H9 (cell line): Measurements from ENCODE around the gene PUM1. TPM values are rescaled to one million over a fixed set of nuclear protein-coding genes. Genes with fewer than 3 reads are reported as not detected.

ENCODE experiments used
- DNase-seq: peaks from one replicate; pipeline ENCODE4 v3.0.0-alpha.2; 2017
- H2AFZ ChIP-seq: one replicate; pipeline ENCODE4 v1.6.1; 2013; ENCODE audit warnings: mild to moderate bottlenecking, low read length, control low read depth, moderate library complexity
- H2AK5ac ChIP-seq: 2 replicates; pipeline ENCODE4 v1.6.1; 2013; ENCODE audit warnings: low read length, control low read depth, mixed read lengths; ENCODE audit not compliant: insufficient read length
- H2BK120ac ChIP-seq: one replicate; pipeline ENCODE4 v1.6.1; 2013; ENCODE audit warnings: low read depth, mild to moderate bottlenecking, low read length, control low read depth, inconsistent platforms; ENCODE audit not compliant: poor library complexity, severe bottlenecking
- H2BK12ac ChIP-seq: 2 replicates; pipeline ENCODE4 v1.6.1; 2013; ENCODE audit warnings: low read length, control low read depth, mixed read lengths, low read depth; ENCODE audit not compliant: insufficient read length
- H2BK15ac ChIP-seq: 2 replicates; pipeline ENCODE4 v1.6.1; 2013; ENCODE audit warnings: low read depth, low read length, control low read depth
- H2BK20ac ChIP-seq: one replicate; pipeline ENCODE4 v1.6.1; 2013; ENCODE audit warnings: low read depth, mild to moderate bottlenecking, low read length, control low read depth, inconsistent platforms; ENCODE audit not compliant: poor library complexity, severe bottlenecking
- H2BK5ac ChIP-seq: 2 replicates; pipeline ENCODE4 v1.6.1; 2013; ENCODE audit warnings: low read length, control low read depth, mixed read lengths; ENCODE audit not compliant: insufficient read length
- H3K14ac ChIP-seq: 2 replicates; pipeline ENCODE4 v1.6.1; 2013; ENCODE audit warnings: low read length, control low read depth; ENCODE audit not compliant: insufficient read depth
- H3K18ac ChIP-seq: 2 replicates; pipeline ENCODE4 v1.6.1; 2013; ENCODE audit warnings: low read depth, mild to moderate bottlenecking, mixed read lengths, low read length, control low read depth; ENCODE audit not compliant: insufficient read length
- H3K23ac ChIP-seq: 2 replicates; pipeline ENCODE4 v1.6.1; 2013; ENCODE audit warnings: low read length, control low read depth, mixed read lengths, low read depth; ENCODE audit not compliant: insufficient read length
- H3K23me2 ChIP-seq: 2 replicates; pipeline ENCODE4 v1.6.1; 2013; ENCODE audit warnings: low read depth, mild to moderate bottlenecking, mixed read lengths, low read length, control low read depth; ENCODE audit not compliant: insufficient read length, poor library complexity, severe bottlenecking
- H3K27ac ChIP-seq: 2 replicates; pipeline ENCODE4 v1.5.1; 2013; ENCODE audit warnings: low read length, control low read depth, mixed read lengths, low read depth; ENCODE audit not compliant: insufficient read length
- H3K27me3 ChIP-seq: 2 replicates; pipeline ENCODE4 v1.6.1; 2013; ENCODE audit warnings: low read length, control low read depth, inconsistent platforms; ENCODE audit not compliant: insufficient read depth
- H3K4ac ChIP-seq: 2 replicates; pipeline ENCODE4 v1.6.1; 2013; ENCODE audit warnings: low read depth, mild to moderate bottlenecking, control low read depth, inconsistent platforms, low read length, moderate library complexity
- H3K4me1 ChIP-seq: 2 replicates; pipeline ENCODE4 v1.6.1; 2013; ENCODE audit warnings: low read length, control low read depth, inconsistent platforms; ENCODE audit not compliant: insufficient read depth
- H3K4me2 ChIP-seq: 2 replicates; pipeline ENCODE4 v1.6.1; 2013; ENCODE audit warnings: low read length, control low read depth, mixed read lengths; ENCODE audit not compliant: insufficient read length, insufficient read depth
- H3K56ac ChIP-seq: 2 replicates; pipeline ENCODE4 v1.6.1; 2013; ENCODE audit warnings: low read depth, mild to moderate bottlenecking, mixed read lengths, low read length, control low read depth; ENCODE audit not compliant: insufficient read length
- H3K79me1 ChIP-seq: 2 replicates; pipeline ENCODE4 v1.6.1; 2013; ENCODE audit warnings: low read depth, mild to moderate bottlenecking, moderate library complexity, low read length, control low read depth, inconsistent platforms; ENCODE audit not compliant: insufficient read depth, poor library complexity, severe bottlenecking
- H3K79me2 ChIP-seq: 2 replicates; pipeline ENCODE4 v1.6.1; 2013; ENCODE audit warnings: low read length, control low read depth, inconsistent platforms; ENCODE audit not compliant: insufficient read depth
- H3K9ac ChIP-seq: 2 replicates; pipeline ENCODE4 v1.6.1; 2013; ENCODE audit warnings: low read length, control low read depth, mixed read lengths; ENCODE audit not compliant: insufficient read length; ENCODE audit errors: extremely low read depth
- H3K9me3 ChIP-seq: one replicate; pipeline ENCODE4 v1.6.1; 2013; ENCODE audit warnings: low read depth, low read length, inconsistent platforms; ENCODE audit not compliant: control insufficient read depth
- H3T11ph ChIP-seq: one replicate; pipeline ENCODE4 v1.6.1; 2013; ENCODE audit warnings: mild to moderate bottlenecking, low read length, control low read depth, inconsistent platforms
- H4K20me1 ChIP-seq: one replicate; pipeline ENCODE4 v1.6.1; 2013; ENCODE audit not compliant: control insufficient read depth, insufficient read length, insufficient read depth
- H4K5ac ChIP-seq: 2 replicates; pipeline ENCODE4 v1.6.1; 2013; ENCODE audit warnings: low read depth, mild to moderate bottlenecking, mixed read lengths, low read length, control low read depth; ENCODE audit not compliant: insufficient read length
- H4K8ac ChIP-seq: replicated peaks from 2 replicates; pipeline ENCODE4 v1.6.1; 2013; ENCODE audit warnings: low read length, control low read depth, mixed read lengths, low read depth; ENCODE audit not compliant: insufficient read length
- H4K91ac ChIP-seq: 2 replicates; pipeline ENCODE4 v1.6.1; 2013; ENCODE audit warnings: low read depth, mild to moderate bottlenecking, moderate library complexity, mixed read lengths, low read length, control low read depth; ENCODE audit not compliant: insufficient read length
- H3K27ac Mint-ChIP-seq, 3 experiments: 2 replicates in 2 of 3; 3 replicates in 1 of 3; pipeline ENCODE4 v1.8.0; 2020 to 2021; ENCODE audit warnings: mixed read lengths in 3 of 3, mild to moderate bottlenecking in 1 of 3, moderate library complexity in 1 of 3
- H3K27me3 Mint-ChIP-seq: 2 replicates; pipeline ENCODE4 v1.8.0; 2021; ENCODE audit warnings: low read depth, mild to moderate bottlenecking, moderate library complexity, mixed read lengths
- H3K36me3 Mint-ChIP-seq, 3 experiments: 2 replicates in 2 of 3; 3 replicates in 1 of 3; pipeline ENCODE4 v1.8.0; 2020 to 2021; ENCODE audit warnings: low read depth in 3 of 3, mixed read lengths in 3 of 3; ENCODE audit not compliant: insufficient read depth in 1 of 3
- H3K4me1 Mint-ChIP-seq, 2 experiments: 2 replicates each; pipeline ENCODE4 v1.8.0; 2020; ENCODE audit warnings: mixed read lengths in 2 of 2
- H3K4me3 Mint-ChIP-seq, 2 experiments: 2 replicates in 1 of 2; 3 replicates in 1 of 2; pipeline ENCODE4 v1.8.0; 2020 to 2021; ENCODE audit warnings: mild to moderate bottlenecking in 2 of 2, mixed read lengths in 2 of 2, moderate library complexity in 1 of 2
- H3K9me3 Mint-ChIP-seq, 2 experiments: 2 replicates in 1 of 2; 3 replicates in 1 of 2; pipeline ENCODE4 v1.8.0; 2020; ENCODE audit warnings: mild to moderate bottlenecking in 2 of 2, mixed read lengths in 2 of 2, moderate library complexity in 1 of 2
- CTCF ChIP-seq: fragments of 200-600 bp; sonication (generic); conservative IDR thresholded peaks from 3 replicates; pipeline ENCODE4 v1.8.0; 2021; ENCODE audit warnings: antibody characterized with exemption, mild to moderate bottlenecking
- WGBS: extraction: QIAGEN DNeasy Blood & Tissue Kit; methylation state at CpG from one replicate; pipeline ENCODE4 v1.1.7; 2013; ENCODE audit warnings: missing lambda C conversion rate, low lambda C conversion rate, mixed read lengths; ENCODE audit not compliant: insufficient read length; ENCODE audit errors: extremely low coverage; 5-methylcytosine and 5-hydroxymethylcytosine counted together
- total RNA-seq: library from RNA; stranded (reverse); gene quantifications from 2 replicates; pipeline ENCODE4 v1.2.1, GENCODE V29; 2021

PUM1 gene
- total RNA-seq, 1 experiment from 2014 or later: 164 TPM

GRCh38 chr1:31064111-31064717 lies 1.3 kb downstream of the PUM1 start:
- Histone ChIP-seq H2BK20ac (no peak overlapping the region), H3K23ac (no peak overlapping the region), H2BK15ac (no peak overlapping the region), H3K9ac (peak overlapping the region; percentile 96), H2BK120ac (no peak overlapping the region), H3T11ph (peak overlapping the region; percentile 60), H2BK5ac (no peak overlapping the region), H4K5ac (no peak overlapping the region), H3K56ac (no peak overlapping the region), H3K23me2 (peaks cover 10% of the 10 kb centered on the region), H3K9me3 (no peaks in the 10 kb centered on the region), H3K4me1 (peaks cover 2% of the 10 kb centered on the region; the same call in 1 of the 2 replicates), H3K79me1 (no peaks in the 10 kb centered on the region), H3K18ac (no peak overlapping the region), H2AK5ac (no peak overlapping the region), H3K14ac (no peak overlapping the region; the same call in 1 of the 2 replicates), H3K4ac (no peak overlapping the region), H2AFZ (no peak overlapping the region), H3K4me2 (peak overlapping the region; percentile 60), H4K91ac (no peak overlapping the region), H3K27me3 (no peaks in the 10 kb centered on the region), H3K79me2 (peaks cover 51% of the 10 kb centered on the region), H4K8ac (no peak overlapping the region), H3K27ac (peak overlapping the region; percentile 88), H2BK12ac (no peak overlapping the region), H4K20me1 (no peaks in the 10 kb centered on the region)
- H3K36me3 Mint-ChIP-seq: peaks cover 11 to 16% (median 15%) of the 10 kb centered on the region in 3 experiments
- no CpG with 5 or more reads among the region's 8 CpGs for WGBS
- H3K27ac Mint-ChIP-seq: peak overlapping the region; percentile 94 to 100 (median 100); a peak in 6 of 7 replicates
- no peaks in the 10 kb centered on the region for H3K27me3 Mint-ChIP-seq
- no peaks in the 10 kb centered on the region; a peak in 3 of 5 replicates for H3K9me3 Mint-ChIP-seq
- peak overlapping the region; percentile 95 to 98 for H3K4me3 Mint-ChIP-seq
- TF ChIP-seq CTCF: no peak
- DNase-seq: no peak
- peaks cover 14 to 22% of the 10 kb centered on the region in 2 experiments for H3K4me1 Mint-ChIP-seq
